CD4-positive, CD25-positive, alpha-beta regulatory T cell (primary cell): ENCODE measurements around the gene CNOT3. TPM values are rescaled to one million over a fixed set of nuclear protein-coding genes. Genes with fewer than 3 reads are reported as not detected.

Experiments used
- ATAC-seq, 2 donors: fragments of 150-1000 bp; cut with Tn5 transposase; one replicate each; pipeline ENCODE4 v1.10.0; 2021; ENCODE audit warnings: low read depth in 2 of 2, moderate number of reproducible peaks in 2 of 2, moderate library complexity in 1 of 2
- DNase-seq, 3 donors: peaks; one replicate each; pipeline versions ENCODE4 v3.0.0 to v3.0.0-alpha.2; 2012 to 2022; ENCODE audit warnings: mixed read lengths in 1 of 3
- H3K27ac ChIP-seq: one replicate; pipeline ENCODE4 v1.7.0; 2013; ENCODE audit warnings: mild to moderate bottlenecking, low read length; ENCODE audit not compliant: insufficient read depth, poor library complexity, severe bottlenecking
- H3K27me3 ChIP-seq: one replicate; pipeline ENCODE4 v1.7.0; 2013; ENCODE audit warnings: low read length; ENCODE audit not compliant: control insufficient read depth, insufficient read depth
- H3K36me3 ChIP-seq: one replicate; pipeline ENCODE4 v1.7.0; 2013; ENCODE audit warnings: mild to moderate bottlenecking, low read length, moderate library complexity; ENCODE audit not compliant: control insufficient read depth, insufficient read depth
- H3K4me1 ChIP-seq: 2 replicates; pipeline ENCODE4 v1.7.0; 2013; ENCODE audit warnings: mild to moderate bottlenecking, low read length; ENCODE audit not compliant: insufficient read depth, control insufficient read depth, poor library complexity, severe bottlenecking
- H3K4me3 ChIP-seq: one replicate; pipeline ENCODE4 v1.7.0; 2013; ENCODE audit warnings: low read depth, mild to moderate bottlenecking, low read length, moderate library complexity
- H3K9me3 ChIP-seq, 2 experiments: 1 replicate in 1 of 2; 2 replicates in 1 of 2; pipeline ENCODE4 v1.7.0; 2013; ENCODE audit warnings: low read length in 2 of 2, mild to moderate bottlenecking in 1 of 2, moderate library complexity in 1 of 2; ENCODE audit not compliant: control insufficient read depth in 2 of 2
- H3K27ac Mint-ChIP-seq, 3 donors: one replicate each; pipeline ENCODE4 v1.8.0; 2020 to 2022; ENCODE audit warnings: mild to moderate bottlenecking in 3 of 3, mixed read lengths in 3 of 3, moderate library complexity in 2 of 3
- H3K27me3 Mint-ChIP-seq: one replicate; pipeline ENCODE4 v1.8.0; 2022; ENCODE audit warnings: mild to moderate bottlenecking, mixed read lengths
- H3K36me3 Mint-ChIP-seq: one replicate; pipeline ENCODE4 v1.8.0; 2020; ENCODE audit warnings: mixed read lengths
- H3K4me1 Mint-ChIP-seq, 4 donors: one replicate each; pipeline ENCODE4 v1.8.0; 2020 to 2022; ENCODE audit warnings: mixed read lengths in 4 of 4, mild to moderate bottlenecking in 1 of 4
- H3K4me3 Mint-ChIP-seq, 4 donors: one replicate each; pipeline ENCODE4 v1.8.0; 2020 to 2022; ENCODE audit warnings: mild to moderate bottlenecking in 4 of 4, mixed read lengths in 4 of 4, moderate library complexity in 3 of 4
- H3K9me3 Mint-ChIP-seq, 7 donors: one replicate each; pipeline ENCODE4 v1.8.0; 2020 to 2022; ENCODE audit warnings: mixed read lengths in 7 of 7, mild to moderate bottlenecking in 3 of 7, moderate library complexity in 2 of 7
- polyA plus RNA-seq, 4 donors: library from polyadenylated mRNA; unstranded; fragments of 300-500 nt; fragmentation: Illumina TruSeq; gene quantifications; one replicate each; pipeline ENCODE4 v1.2.3, GENCODE V29; 2021
- total RNA-seq: library from RNA; stranded (reverse); gene quantifications from one replicate; pipeline ENCODE4 v1.2.3, GENCODE V29; 2022

The CNOT3 gene
- total and polyA plus RNA-seq, 5 donors from 2014 or later: 3.9 to 56.9 (median 6.1) TPM

GRCh38 chr19:54136086-54136863 is 1.3 kb upstream of the CNOT3 start:
- DNase-seq (no peak), ATAC-seq (no peak)
- H3K9me3 Mint-ChIP-seq: no peaks in the 10 kb centered on the region
- H3K27me3 Mint-ChIP-seq: no peaks in the 10 kb centered on the region
- Histone ChIP-seq H3K27me3 (no peaks in the 10 kb centered on the region), H3K4me3 (peak overlapping the region; percentile 88), H3K27ac (peak overlapping the region; percentile 69), H3K4me1 (peaks cover 41% of the 10 kb centered on the region), H3K9me3 (no peaks in the 10 kb centered on the region), H3K36me3 (peaks cover 11% of the 10 kb centered on the region)
- peak overlapping the region; percentile 64 to 92 (median 84) for H3K4me3 Mint-ChIP-seq
- H3K4me1 Mint-ChIP-seq: peaks cover 0 to 49% (median 19%) of the 10 kb centered on the region in 4 donors
- H3K27ac Mint-ChIP-seq: peak overlapping the region; percentile 83 to 93 (median 92)
- no peaks in the 10 kb centered on the region for H3K36me3 Mint-ChIP-seq

- ATAC-seq (peak; percentile 80 to 83), DNase-seq (peak; percentile 99 to 100 (median 100))
- Mint-ChIP-seq H3K36me3 (no peaks in the 10 kb centered on the region), H3K9me3 (no peaks in the 10 kb centered on the region), H3K27ac (peak overlapping the region; percentile 83 to 93 (median 92)), H3K4me3 (peak overlapping the region; percentile 64 to 92 (median 84)), H3K27me3 (no peaks in the 10 kb centered on the region), H3K4me1 (peaks cover 0 to 57% (median 25%) of the 10 kb centered on the region in 4 donors)
- no peaks in the 10 kb centered on the region for H3K9me3 ChIP-seq
- peaks cover 44% of the 10 kb centered on the region for H3K4me1 ChIP-seq
- H3K27ac ChIP-seq: peak overlapping the region; percentile 90
- no peaks in the 10 kb centered on the region for H3K27me3 ChIP-seq
- peaks cover 13% of the 10 kb centered on the region for H3K36me3 ChIP-seq
- peak overlapping the region; percentile 88 for H3K4me3 ChIP-seq
These were observed 481 bp upstream of the CNOT3 start for GRCh38 chr19:54136864-54137698.

- Histone ChIP-seq H3K36me3 (peaks cover 27% of the 10 kb centered on the region), H3K27ac (peak overlapping the region; percentile 90), H3K4me3 (peak overlapping the region; percentile 51), H3K27me3 (no peaks in the 10 kb centered on the region), H3K4me1 (peaks cover 44% of the 10 kb centered on the region), H3K9me3 (no peaks in the 10 kb centered on the region)
- Mint-ChIP-seq H3K27me3 (no peaks in the 10 kb centered on the region), H3K27ac (peak overlapping the region; percentile 69 to 96 (median 94)), H3K4me1 (peaks cover 0 to 57% (median 28%) of the 10 kb centered on the region in 4 donors), H3K36me3 (peaks cover 10% of the 10 kb centered on the region), H3K4me3 (peak overlapping the region; percentile 89 to 98 (median 92)), H3K9me3 (no peaks in the 10 kb centered on the region)
- ATAC-seq (no peak), DNase-seq (no peak)
These were observed 1.1 kb downstream of the CNOT3 start for GRCh38 chr19:54138489-54139256.

- H3K27ac ChIP-seq: peak overlapping the region; percentile 28
- H3K36me3 ChIP-seq: peaks cover 54% of the 10 kb centered on the region
- ATAC-seq: no peak
- H3K4me3 Mint-ChIP-seq: peak overlapping the region in 1 of 4 donors; percentile 89
- H3K27ac Mint-ChIP-seq: peak overlapping the region in 1 of 3 donors; percentile 55
- no peaks in the 10 kb centered on the region for H3K27me3 ChIP-seq
- peaks cover 0 to 47% (median 25%) of the 10 kb centered on the region in 4 donors for H3K4me1 Mint-ChIP-seq
- no peaks in the 10 kb centered on the region for H3K9me3 Mint-ChIP-seq
- peaks cover 23% of the 10 kb centered on the region for H3K36me3 Mint-ChIP-seq
- H3K27me3 Mint-ChIP-seq: no peaks in the 10 kb centered on the region
- no peaks in the 10 kb centered on the region for H3K9me3 ChIP-seq
- H3K4me3 ChIP-seq: no peak overlapping the region
- DNase-seq: no peak
- H3K4me1 ChIP-seq: peaks cover 38% of the 10 kb centered on the region
These were observed 3.8 kb downstream of the CNOT3 start for GRCh38 chr19:54141356-54141755.

GRCh38 chr19:54142166-54142780 is 4.7 kb downstream of the CNOT3 start:
- Mint-ChIP-seq H3K9me3 (no peaks in the 10 kb centered on the region), H3K36me3 (peaks cover 30% of the 10 kb centered on the region), H3K4me1 (peaks cover 0 to 42% (median 21%) of the 10 kb centered on the region in 4 donors), H3K27me3 (no peaks in the 10 kb centered on the region), H3K4me3 (peak overlapping the region in 2 of 4 donors; percentile 36 to 89), H3K27ac (peak overlapping the region in 1 of 3 donors; percentile 13)
- Histone ChIP-seq H3K9me3 (no peaks in the 10 kb centered on the region), H3K27me3 (no peaks in the 10 kb centered on the region), H3K4me3 (no peak overlapping the region), H3K36me3 (peaks cover 63% of the 10 kb centered on the region), H3K27ac (no peak overlapping the region), H3K4me1 (peaks cover 33% of the 10 kb centered on the region)
- ATAC-seq: no peak
- DNase-seq: no peak

- Mint-ChIP-seq H3K4me3 (no peak overlapping the region), H3K9me3 (no peaks in the 10 kb centered on the region), H3K36me3 (peaks cover 40% of the 10 kb centered on the region), H3K4me1 (peaks cover 0 to 19% (median 13%) of the 10 kb centered on the region in 4 donors), H3K27ac (no peak overlapping the region), H3K27me3 (no peaks in the 10 kb centered on the region)
- H3K4me1 ChIP-seq: peaks cover 7% of the 10 kb centered on the region
- DNase-seq: no peak
- H3K27me3 ChIP-seq: no peaks in the 10 kb centered on the region
- no peak overlapping the region for H3K27ac ChIP-seq
- peaks cover 89% of the 10 kb centered on the region for H3K36me3 ChIP-seq
- H3K4me3 ChIP-seq: no peak overlapping the region
- ATAC-seq: no peak
- no peaks in the 10 kb centered on the region for H3K9me3 ChIP-seq
These were observed 8.1 kb downstream of the CNOT3 start for GRCh38 chr19:54145541-54146158.
